NCI-H774 (cell line): ENCODE measurements around the gene CLCN4.

Experiments
- DNase-seq: peaks from one replicate; lab custom pipeline; 2025; lab: John Stamatoyannopoulos, UW

Gene CLCN4

DNA sequence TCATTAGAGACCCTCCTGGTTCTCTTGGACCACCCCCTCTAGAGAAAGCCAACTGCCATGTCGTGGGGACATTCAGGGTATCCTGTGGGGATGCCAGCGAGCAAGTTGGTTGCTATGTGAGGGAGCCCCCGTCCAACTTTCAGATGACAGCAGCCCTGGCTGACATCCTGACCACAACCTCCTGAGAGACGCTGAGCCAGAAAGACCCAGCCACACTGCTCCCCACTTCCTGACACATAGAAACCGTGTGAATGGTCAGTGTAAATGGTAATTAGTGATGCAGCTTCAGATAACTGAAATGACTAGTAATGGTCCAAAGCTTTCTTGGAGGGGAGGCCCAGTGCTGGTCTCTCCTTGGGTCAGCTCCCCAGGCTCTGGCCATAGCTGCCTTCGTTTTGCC lies 10.8 kb downstream of the CLCN4 start:
- no peak for DNase-seq

DNA sequence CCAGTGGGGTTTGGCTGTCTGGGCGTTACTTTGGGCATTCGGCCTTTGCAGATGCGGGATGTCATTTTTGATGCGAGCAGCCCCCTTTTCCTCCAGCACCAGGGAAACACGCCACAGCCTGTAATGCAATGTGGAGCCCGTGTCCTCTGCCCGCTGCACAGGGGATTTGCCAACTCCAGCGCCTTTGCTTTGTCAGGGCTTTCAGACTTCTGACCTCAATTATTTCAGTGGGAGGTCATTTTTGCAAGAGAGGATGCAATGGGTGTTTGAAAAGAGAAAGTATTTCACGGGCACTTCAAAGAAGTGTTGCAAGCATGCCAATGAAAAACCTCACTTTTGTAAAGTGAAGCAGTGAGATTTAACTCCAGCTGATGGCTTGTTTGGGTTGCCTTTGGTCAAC lies 11.5 kb downstream of the CLCN4 start:
- DNase-seq = no peak

DNA sequence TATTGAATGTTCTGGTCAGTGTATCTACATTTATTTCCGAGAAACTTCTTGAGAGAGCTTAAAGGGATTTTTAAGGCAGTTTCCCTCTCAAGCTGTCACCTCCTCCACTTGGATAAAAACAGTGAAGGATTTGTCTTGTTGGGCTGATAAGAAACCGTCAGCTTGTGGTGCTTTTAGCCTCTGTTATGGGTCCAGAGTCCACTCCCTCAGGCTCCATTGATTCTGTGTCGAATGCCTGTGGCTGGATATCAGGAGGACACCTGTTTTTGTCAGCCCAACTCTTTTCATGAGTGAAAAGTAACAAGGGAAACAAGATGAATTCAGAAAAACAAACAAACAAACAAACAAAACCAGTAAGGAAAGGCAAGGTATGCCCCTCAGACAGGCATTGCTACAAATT lies 12.4 kb downstream of the CLCN4 start:
- no peak for DNase-seq

DNA sequence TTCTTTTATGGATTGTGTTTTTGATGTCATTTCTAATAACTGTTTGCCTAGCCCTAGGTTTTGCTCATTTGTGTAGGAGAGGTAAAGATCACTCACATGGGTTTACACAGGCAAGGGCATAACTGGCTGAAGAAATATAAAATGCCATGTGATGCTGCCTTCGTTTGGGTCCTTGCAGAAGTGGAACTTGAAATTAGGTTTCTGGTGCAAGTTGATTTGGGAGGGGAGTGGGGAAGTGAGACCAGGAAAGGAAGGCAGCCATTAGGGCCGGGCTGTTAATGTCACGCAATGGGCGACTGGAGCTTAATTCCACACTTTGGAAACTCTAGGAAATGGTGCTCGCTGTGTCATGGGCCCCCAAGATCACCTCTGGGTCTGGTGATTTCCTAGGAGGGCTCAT lies 14.5 kb downstream of the CLCN4 start:
- DNase-seq = no peak

DNA sequence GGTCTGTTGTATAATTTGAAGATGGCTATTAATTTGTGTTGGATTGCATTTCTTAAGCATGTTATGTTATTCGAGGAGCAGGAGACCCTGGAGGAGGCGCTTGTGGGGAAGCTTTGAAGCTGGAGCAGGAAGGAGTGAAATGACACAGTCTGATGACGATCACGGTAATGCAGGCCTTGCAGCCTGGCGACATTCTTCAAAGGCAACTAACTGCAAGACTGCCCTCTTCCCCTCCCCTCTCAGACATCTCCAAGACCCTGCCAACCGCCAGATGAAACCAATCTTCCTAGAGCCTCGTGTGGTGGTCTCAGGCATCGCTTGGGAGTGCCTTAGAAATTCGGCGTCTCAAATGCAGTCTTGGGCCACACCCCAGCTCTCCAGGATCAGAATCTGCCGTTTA lies 16.1 kb downstream of the CLCN4 start:
- DNase-seq = no peak

GRCh38 chrX:10173331-10173900 lies 16.6 kb downstream of the CLCN4 start:
- no peak for DNase-seq

- DNase-seq = no peak
Observed at GRCh38 chrX:10174051-10174450, 17.3 kb downstream of the CLCN4 start.

- DNase-seq = no peak
Observed at GRCh38 chrX:10174810-10175209, 18.0 kb downstream of the CLCN4 start.

- DNase-seq = no peak
Observed at GRCh38 chrX:10175319-10175871, 18.6 kb downstream of the CLCN4 start.

DNA sequence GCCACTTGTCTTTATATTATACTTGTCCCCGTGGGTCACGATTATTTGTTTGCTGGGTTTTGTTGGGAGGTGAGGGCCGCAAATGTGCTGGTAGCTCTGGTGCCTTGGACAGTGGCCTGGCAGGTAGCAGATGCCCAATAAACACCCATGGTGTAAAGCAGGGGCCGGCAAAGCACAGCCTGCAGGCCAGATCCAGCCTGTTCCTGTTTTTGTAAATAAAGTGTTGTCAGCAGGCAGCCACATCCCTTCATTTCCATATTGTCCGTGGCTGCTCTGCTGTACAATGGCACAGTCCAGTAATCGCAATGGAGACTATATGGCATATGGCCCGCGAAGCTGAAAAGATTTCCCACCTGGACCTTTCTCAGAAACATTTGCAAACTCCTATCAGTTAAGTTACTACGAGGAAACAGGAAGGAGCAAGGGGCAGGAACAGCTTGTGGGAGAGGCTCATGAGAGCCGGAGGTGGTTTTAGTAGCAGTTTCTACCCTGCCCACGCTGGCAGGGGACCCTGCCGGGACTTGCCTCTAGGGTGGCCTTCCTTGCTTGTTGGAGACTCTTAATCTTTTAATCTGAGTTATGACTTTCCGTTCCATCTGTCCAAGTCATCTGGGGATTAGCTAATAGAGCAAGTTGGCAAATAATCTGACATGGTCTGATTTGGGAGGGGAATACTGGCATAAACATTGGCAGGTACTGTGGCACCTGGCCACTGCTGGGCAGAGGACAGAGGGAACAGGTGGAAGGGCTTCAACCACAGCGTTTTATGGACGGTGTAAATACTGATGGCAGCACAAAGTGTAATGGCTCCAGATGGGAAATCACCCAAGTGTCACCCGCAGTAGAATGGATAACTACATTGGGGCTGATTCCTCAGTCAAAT lies 19.6 kb downstream of the CLCN4 start:
- DNase-seq = peak; percentile 2

- no peak for DNase-seq
Observed at GRCh38 chrX:10177004-10177396, 20.2 kb downstream of the CLCN4 start.

DNA sequence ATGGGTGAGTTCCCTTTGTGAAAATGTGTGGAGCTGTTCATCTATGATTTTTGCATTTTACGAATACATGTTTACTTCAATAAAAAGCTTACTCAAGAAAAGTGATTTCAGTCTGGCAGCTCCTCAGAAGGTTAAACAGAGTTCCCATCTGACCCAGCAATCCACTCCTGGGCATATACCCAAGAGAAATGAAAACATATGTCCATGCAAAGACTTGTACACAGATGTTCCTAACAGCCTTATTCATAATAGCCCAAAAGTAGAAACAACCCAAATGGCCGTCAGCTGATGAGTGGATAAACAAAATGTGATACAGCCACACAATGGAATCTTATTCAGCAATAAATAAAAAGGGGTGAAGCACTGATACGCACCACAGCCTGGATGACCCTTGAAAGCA lies 20.8 kb downstream of the CLCN4 start:
- DNase-seq = no peak

GRCh38 chrX:10178866-10179463 lies 22.2 kb downstream of the CLCN4 start:
- DNase-seq = no peak

GRCh38 chrX:10183760-10184159 lies 27.0 kb downstream of the CLCN4 start:
- DNase-seq = no peak

DNA sequence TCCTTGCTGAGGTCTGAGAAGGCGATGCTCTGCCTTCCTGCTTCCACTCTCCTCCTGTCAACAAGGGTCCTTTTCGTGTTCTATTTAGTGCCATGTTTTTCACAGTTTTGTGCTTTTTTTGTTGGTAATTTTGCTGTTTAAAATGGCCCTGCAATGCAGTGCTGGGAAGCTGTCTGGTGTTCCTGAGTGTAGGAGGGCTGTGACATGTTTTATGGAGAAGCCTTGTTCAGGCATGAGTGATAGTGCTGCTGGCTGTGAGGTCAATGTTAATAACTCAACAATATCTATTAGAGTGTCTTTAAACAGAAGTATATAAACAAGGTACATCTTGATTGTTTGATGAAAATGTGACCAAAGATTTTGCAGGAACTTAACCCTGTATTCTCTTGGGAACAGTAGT lies 27.6 kb downstream of the CLCN4 start:
- DNase-seq = no peak

DNA sequence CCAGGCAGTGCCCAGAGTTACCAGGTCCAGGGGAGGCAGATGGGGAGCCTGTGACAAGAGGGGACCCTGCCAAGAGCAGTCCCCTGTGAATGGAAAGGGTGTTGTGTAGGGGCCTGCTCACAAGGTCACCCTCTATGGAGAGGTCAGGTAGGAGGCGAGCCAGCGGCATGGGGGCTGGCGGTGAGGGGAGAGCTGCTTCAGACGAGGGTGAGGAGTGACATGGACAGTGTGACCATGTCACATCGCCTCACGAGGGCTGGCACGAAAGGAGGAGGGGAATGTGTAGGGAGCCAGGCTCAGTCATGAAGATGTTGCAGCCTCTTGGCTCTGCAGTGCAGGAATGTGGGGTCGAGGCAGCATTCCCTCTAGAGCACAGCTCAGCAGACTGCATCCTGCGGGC lies 29.6 kb downstream of the CLCN4 start:
- no peak for DNase-seq

DNA sequence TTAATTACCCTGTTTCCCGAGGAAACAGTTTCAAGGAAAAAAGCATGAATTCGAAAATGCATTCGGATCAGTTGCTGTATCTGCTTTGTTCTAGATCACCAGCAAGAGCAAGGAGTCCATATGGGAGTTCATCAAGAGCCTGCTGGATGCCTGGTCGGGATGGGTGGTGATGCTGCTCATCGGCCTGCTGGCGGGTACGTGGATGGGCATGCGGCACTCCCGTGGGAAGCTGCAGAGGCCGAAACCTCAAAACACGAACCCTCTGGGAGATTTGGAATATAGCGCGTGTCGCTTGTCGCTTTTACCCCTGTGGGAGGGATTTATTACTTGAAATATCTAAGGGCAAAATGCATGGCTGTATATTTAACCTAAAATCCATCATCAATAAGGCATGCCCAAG lies 30.6 kb downstream of the CLCN4 start:
- no peak for DNase-seq

DNA sequence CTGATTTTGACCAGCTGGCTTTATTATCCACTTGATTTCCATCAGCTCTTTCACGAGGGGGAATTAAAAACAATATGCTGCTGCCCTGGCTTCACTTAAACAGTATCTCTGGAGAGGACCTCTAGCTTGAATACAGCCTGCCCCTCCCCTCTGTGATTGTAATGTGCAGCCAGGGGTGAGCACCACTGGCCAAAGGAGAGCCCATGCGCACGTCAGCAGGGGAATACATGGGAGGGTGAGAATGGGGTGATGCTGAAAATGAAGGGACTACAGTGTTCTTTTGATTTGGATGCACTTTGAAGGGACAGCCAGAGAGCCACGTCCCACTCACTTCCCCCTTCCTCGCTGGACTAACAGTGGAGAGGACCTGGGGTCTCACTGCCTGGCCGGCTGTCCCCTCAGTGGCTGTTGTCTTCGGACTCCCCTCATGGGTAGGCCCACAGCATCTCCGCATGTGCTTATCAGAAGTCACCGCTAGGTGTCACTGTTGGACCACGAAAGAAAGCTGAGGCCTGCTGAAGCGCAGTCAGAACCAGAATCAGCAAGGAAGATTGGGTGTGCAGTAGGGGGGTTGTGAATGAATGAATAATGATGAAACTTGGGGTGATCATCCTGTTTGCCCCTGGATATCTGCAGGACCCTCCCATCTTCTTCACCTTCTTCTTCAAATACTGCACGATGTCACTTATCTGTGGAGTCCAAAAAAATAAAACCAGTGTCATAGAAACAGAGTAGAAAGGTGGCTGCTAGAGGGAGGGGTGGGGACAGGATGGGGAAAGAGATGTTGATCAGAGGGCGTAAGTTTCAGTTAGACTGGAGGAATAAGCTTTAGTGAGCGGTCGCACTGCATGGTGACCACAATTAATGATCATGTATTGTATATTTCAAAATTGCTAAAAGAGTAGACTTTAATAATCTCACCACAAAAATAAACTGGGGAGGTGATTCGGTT lies 32.8 kb downstream of the CLCN4 start:
- peak; percentile 38 for DNase-seq

GRCh38 chrX:10190367-10190766 lies 33.6 kb downstream of the CLCN4 start:
- peak; percentile 45 for DNase-seq

DNA sequence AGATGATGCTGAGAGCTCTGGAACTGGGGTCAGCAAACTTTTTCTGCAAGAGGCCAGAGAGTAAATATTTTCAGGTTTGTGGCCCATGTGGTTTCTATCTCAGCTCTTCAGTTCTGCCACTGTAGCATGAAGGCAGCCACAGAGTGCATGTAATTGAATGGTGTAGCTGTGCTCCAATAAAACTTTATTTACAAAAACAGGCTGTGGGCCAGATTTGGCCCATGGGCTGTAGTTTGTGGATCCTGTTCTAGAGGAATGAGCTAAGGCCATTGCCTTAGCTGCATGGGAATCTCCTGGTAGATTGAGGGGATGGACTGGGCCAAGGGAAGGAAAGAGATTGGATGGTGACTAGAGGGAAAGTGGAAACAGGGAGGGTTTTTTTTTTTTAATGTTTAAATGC lies 36.8 kb downstream of the CLCN4 start:
- DNase-seq = no peak

DNA sequence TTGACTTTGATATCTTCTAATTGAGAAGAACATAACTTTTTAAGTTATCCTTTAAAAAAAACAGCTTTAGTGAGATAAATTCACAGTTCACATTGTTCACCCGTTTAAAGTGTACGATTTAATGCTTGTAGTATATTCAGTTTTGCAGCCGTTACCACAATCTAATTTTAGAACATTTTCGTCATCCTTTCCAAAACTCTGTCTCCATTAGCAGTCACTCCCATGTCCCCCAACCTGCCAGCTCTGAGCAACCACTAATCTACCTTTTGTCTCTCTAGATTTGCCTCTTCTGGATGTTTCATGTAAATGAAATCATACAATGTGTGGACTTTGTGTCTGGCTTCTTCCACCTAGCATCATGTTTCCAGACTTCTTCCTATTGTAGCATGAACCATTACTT lies 38.6 kb downstream of the CLCN4 start:
- no peak for DNase-seq

DNA sequence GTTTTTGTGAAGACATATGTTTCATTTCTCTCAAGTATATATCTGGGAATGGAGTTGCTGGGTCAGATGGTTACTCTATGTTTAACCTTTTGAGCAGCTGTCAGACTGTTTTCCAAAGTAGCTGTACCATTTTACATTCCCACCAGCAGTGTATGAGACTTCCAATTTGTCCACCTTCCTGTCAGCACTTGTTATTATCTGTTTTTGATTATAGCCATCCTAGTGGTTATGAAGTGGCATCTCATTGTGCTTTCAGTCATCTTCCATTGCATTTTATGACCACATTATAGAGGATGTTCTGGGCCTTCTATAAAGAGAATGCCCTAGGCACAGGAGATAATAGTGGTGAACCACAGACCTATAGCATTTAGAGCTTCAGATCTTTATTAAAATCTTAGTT lies 39.2 kb downstream of the CLCN4 start:
- DNase-seq = no peak
